GM12801 (cell line): Measurements from ENCODE around the gene PNLIPRP3.

ENCODE experiments used
- CTCF ChIP-seq: IDR thresholded peaks from one replicate; pipeline ENCODE4 v1.5.1; 2011; ENCODE audit warnings: control low read depth; ENCODE audit not compliant: insufficient read length; ENCODE audit errors: extremely low read depth

Gene PNLIPRP3

GRCh38 chr10:116522803-116523381 lies 95.2 kb downstream of the PNLIPRP3 start:
- TF ChIP-seq CTCF = no peak

GRCh38 chr10:116524736-116525135 lies 97.1 kb downstream of the PNLIPRP3 start:
- TF ChIP-seq CTCF = no peak

- TF ChIP-seq CTCF = no peak
These were observed 98.6 kb downstream of the PNLIPRP3 start for GRCh38 chr10:116526219-116526618.
